ENCODE measurements around the gene MMAB. TPM values are rescaled to one million over a fixed set of nuclear protein-coding genes. Genes with fewer than 3 reads are reported as not detected.

MMAB gene
- polyA plus RNA-seq, 3 donors: 35.1 to 41.5 (median 39.1) TPM

DNA sequence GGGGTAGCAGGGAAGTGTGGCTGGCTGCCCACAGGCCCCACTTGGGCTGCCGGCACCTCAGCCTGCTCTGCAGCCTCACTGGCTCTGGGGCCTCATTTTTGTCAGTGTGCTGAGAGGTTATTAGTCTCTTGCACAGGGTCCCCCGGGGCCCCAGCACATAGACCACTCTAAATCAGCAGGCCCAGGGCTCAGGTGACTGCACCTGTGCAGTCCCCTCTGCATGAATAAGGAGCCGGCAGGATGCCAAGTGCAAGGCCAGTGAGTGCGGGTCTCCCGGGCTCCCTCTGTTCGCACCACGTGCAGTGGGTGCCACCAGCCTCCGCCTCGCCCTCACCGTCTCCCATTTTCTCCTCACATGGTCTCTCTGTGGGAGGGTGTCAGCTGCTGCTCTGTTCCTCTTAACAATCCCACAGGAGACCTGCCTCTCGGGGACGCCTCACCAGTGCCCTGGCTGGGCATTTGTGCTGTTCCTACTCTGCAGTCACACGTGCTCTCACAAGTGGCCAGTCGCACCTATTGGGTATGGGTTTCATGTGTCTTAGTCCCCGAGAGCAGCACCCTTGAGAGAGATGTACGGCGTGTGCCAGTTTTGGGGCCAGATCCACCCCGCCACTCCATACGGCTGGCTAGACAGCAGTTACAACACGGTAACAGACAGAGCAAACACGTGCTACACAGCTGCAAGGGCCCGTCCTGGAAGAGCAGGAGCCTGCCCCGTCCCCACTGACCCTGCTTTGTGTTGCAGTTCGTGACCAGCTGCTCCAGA is 40.4 kb downstream of the MMAB start:
- no peak for DNase-seq (ENCODE audit: extremely low read depth in 1 of 11, low read depth in 9 of 11, low spot score in 4 of 11)

DNA sequence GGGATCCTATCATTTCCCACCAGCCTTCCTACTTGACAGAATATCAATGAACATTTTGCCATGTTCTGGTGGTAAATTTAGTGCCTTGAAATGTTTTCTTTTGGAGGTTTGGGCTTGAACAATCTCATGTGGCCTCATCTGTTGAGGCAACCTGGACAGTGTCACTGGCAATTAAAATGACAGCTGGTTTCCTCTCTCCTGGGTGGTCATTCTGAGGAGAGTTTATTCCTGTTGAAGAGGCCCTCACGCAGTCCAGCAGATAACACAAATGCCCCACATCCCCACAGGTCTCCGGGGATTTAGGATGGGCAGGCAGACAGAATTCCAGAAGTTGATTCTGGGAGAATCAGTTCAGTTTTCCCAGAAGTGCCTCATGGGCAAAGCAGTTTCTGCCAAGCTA is 41.9 kb downstream of the MMAB start:
- no peak for DNase-seq (ENCODE audit: extremely low read depth in 1 of 11, low read depth in 9 of 11, low spot score in 4 of 11)

DNA sequence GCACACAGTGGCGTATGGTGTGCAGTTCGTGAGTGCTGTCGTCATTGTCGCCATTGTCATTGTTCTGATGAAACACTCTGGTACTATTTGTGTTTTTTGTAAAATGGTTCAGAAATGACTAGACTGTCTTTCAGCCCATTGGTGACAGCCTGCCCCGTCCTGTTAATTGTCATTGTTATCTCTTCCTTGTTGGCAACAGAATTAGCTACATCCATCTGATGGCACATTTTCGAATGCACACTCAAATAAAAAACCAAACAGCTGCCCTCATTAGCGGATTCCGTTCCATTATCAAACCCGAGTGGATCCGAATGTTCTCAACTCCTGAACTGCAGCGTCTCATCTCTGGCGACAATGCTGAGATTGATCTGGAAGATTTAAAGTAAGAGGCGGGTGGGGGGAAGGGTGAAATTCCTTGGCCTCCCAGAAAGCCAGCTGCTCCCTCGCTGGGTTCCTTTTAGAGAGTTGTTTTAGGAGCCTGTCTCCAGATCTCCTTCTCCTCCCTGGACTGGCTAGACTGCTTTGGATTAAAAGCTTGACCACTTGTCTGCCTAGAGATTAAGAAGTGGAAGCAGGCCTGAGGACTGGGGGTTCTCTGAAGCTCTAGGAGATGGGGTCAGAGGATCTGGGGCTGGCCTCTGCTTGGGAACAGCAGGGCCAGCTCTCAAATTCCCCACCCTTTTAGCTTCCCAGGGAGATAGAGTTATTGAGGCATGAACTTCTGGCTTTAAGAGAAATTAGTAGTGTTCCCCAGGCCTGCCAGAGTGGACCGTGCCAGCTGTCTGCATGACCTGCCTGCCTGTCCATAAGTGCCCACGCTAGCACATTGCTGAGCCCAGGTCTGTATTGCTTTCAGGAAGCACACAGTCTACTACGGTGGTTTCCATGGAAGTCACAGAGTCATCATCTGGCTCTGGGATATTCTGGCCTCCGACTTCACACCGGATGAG is 43.3 kb downstream of the MMAB start:
- DNase-seq (ENCODE audit: extremely low read depth in 1 of 11, low read depth in 9 of 11, low spot score in 4 of 11): no peak

DNA sequence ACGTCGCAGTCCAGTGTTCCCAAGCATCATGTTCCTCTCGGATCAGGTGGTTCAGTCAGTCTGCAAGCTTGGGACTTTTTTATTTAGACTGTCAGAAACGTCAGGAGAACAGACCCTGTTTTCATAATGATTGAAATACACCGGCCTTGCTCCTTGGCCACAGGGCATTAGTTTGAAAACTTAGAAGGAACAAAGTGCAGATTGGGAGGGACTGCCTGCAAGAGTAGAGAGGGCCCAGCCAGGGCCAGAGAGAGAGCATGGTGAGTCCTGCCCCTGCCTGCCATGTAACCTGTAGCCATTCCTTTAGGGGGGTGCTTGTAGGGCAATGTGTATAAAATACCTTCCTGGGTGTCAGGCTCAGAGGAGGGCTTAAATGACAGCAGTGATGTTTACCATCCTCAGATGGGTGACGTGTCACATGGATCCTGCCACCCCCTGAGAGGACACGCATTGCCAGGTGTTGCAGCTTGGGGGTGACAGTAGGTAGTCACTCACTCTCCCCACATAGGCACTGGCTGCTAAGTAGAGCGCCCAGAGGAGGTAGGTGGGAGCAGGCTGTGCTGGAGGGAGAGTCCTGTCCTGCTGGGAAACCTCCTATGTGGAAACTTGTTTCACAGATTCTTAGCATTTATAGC is 45.7 kb downstream of the MMAB start:
- no peak for DNase-seq (ENCODE audit: extremely low read depth in 1 of 11, low read depth in 9 of 11, low spot score in 4 of 11)

DNA sequence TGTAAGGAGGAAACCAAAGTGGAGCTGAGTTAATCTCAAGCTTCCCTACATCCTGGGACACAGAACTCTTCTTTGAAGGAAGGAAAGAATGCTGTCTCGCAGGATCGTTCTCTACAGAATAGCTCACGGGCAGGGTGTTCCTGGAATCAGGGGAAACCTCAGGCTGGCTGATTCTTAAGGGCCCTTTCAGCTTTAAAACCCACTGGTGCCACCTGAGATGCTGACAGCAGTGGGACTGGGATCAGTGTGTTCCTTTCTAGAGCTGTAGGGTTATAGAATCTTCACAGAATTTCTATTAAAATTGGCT is 48.1 kb downstream of the MMAB start:
- DNase-seq (ENCODE audit: extremely low read depth in 1 of 11, low read depth in 9 of 11, low spot score in 4 of 11): no peak

GRCh38 chr12:109524466-109525278 is 48.6 kb downstream of the MMAB start:
- no peak for DNase-seq (ENCODE audit: extremely low read depth in 1 of 11, low read depth in 9 of 11, low spot score in 4 of 11)

GRCh38 chr12:109523504-109523903 is 49.8 kb downstream of the MMAB start:
- DNase-seq (ENCODE audit: extremely low read depth in 1 of 11, low read depth in 9 of 11, low spot score in 4 of 11): no peak

GRCh38 chr12:109523071-109523470 is 50.2 kb downstream of the MMAB start:
- no peak for DNase-seq (ENCODE audit: extremely low read depth in 1 of 11, low read depth in 9 of 11, low spot score in 4 of 11)

- peak in 3 of 11 donors; percentile 16 to 38 (median 31) for DNase-seq (ENCODE audit: extremely low read depth in 1 of 11, low read depth in 9 of 11, low spot score in 4 of 11)
Measured at GRCh38 chr12:109521831-109522230, 51.5 kb downstream of the MMAB start.

DNA sequence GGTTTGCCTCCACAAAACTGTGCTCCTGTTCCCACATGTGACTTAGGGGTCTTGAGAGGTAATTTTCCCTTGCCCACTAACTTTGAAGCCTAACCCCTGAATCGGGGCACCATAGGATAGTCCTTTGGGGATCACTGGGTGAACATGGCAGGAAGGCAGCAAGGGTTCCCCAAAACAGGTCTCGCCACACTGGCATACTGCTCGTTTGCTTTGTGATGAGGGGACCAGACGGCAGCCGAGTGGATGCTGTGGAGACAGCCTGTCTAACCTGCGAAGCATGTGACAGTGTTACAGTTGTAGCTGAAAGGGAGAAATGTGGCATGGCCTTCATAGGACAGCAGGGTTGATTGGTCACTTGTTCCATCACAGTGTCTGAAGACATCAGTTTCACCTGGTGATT is 53.5 kb downstream of the MMAB start:
- DNase-seq (ENCODE audit: extremely low read depth in 1 of 11, low read depth in 9 of 11, low spot score in 4 of 11): no peak

DNA sequence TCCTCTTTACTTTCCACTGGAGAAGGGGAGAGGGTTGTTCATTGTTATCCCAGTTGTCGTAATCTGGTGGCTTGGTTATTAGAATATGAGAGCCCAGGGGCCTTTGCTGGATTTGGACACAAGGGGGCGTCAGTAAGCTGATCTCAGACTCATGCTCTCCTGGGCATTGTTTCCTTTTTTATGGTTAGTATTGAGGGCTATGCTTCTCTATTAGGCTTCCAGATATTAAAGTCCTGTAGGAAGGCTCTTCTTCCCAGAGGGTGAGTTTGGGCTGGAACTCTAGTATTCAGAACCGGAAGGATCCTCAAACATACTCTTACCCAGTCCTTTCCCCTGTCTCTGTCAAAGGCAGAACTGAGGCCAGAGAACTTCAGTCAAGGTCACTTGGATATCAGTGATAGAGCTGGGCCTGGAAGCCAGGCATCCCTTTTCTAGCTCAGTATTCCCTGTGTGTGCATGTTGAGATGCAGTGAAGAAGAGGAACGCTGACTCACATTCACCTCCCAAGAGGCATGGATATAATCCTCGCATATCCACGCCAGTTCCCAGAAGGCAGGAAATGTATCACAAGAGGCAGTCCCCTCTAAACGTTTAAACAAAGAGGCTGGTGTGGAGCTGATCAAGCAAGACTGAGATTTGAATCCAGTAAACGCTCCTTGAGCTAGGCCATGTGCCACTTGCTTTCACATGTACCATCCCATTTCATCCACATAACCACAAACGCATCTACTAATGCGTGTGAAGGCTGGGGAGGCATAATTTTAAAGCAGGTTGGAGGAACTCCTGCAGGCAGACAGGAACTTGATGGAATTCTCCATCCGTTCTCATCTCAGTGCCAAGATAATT is 54.3 kb downstream of the MMAB start:
- DNase-seq (ENCODE audit: extremely low read depth in 1 of 11, low read depth in 9 of 11, low spot score in 4 of 11): peak; percentile 22 to 59 (median 42)

GRCh38 chr12:109517619-109518018 is 55.7 kb downstream of the MMAB start:
- no peak for DNase-seq (ENCODE audit: extremely low read depth in 1 of 11, low read depth in 9 of 11, low spot score in 4 of 11)

- no peak for DNase-seq (ENCODE audit: extremely low read depth in 1 of 11, low read depth in 9 of 11, low spot score in 4 of 11)
Measured at GRCh38 chr12:109513977-109514376, 59.3 kb downstream of the MMAB start.

DNA sequence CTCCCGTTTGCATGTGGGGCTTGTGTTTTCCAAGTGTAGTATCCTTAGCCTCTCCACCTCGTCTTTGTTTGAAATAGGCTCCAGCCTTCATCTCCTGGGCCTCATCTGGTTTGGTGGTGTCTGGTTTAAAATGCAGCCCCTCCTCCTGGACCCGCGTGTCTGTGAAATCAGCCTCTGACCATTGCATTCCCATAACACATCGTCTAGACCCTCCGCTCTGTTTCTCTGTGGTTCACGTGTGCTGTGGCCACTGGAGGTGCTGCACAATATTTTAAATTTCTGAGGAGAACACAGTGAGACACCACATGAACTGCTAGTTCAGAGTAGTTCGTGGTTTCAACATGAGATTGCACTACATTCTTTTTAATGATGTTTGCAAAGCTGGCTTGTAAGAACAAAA is 60.3 kb downstream of the MMAB start:
- no peak for DNase-seq (ENCODE audit: extremely low read depth in 1 of 11, low read depth in 9 of 11, low spot score in 4 of 11)

DNA sequence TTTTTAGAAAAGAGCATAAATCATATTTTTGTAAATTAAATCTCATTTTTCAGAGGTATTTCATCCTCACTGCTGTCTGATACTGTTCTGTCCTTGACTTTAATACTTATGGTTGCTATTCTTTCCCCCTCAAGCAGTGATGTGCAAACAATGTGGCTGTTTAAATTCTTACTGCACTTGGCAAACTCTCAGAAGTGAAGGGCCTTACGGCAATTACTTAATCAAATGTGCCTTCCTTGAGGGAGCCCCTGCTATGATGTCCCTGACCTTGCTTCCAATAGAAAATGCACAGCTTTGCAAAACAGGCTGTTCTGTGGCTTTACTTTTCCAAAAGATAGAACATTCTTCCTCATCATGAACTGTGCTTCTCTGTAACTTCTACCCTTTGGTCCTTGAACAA is 60.7 kb downstream of the MMAB start:
- no peak for DNase-seq (ENCODE audit: extremely low read depth in 1 of 11, low read depth in 9 of 11, low spot score in 4 of 11)

- DNase-seq (ENCODE audit: extremely low read depth in 1 of 11, low read depth in 9 of 11, low spot score in 4 of 11): no peak
Measured at GRCh38 chr12:109510196-109510595, 63.1 kb downstream of the MMAB start.

DNA sequence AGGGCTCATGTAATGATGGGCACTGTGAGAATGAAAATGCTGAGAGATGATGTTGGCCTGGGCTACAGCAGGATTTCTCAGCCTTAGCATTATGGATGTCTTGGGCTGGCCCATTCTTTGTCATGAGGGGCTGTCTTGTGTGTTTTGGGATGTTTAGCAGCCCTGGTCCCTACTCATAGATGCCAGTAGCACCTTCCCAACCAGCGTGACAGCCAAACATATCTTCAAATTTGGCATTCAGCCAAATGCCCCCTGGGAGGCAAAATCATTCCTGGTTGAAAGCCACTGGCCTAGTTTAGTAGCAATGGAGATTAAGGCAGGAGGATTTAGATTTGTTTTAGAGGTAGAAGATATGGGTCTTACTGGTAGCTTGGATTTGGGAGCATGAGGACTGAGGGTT is 69.2 kb downstream of the MMAB start:
- DNase-seq (ENCODE audit: extremely low read depth in 1 of 11, low read depth in 9 of 11, low spot score in 4 of 11): no peak

All from renal cortex interstitium (tissue), 11 donors.